Measurements from ENCODE around the gene HIF3A. TPM values are rescaled to one million over a fixed set of nuclear protein-coding genes. Genes with fewer than 3 reads are reported as not detected.

Gene HIF3A
- total and polyA plus RNA-seq, 2 of the 4 experiments (the other 2 are of a cell fraction) = 0.02 TPM; not detected in 1

DNA sequence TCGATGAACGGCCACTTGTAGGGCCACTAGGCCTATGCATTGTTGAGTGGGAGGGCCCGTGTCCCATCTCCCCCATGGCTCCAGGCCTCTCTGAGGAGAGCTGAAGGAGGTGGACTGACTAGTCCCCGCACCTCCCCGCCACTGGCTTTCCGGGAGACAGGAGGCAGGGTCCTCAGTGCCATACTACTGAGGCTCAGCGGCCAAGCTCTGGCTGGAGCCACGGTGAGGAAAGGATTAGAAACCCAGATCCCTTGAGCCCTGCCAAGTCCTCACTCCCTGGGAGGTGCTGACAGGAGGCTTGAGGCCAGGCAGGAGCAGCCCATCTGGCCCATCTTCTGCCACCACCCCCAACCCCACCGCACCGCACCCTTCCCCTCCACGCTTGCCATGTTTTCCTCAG, 87.6 kb downstream of the HIF3A start:
- Histone ChIP-seq H4K91ac (ENCODE audit: insufficient read depth, low read depth, low read length) (no peak overlapping the region), H2AFZ (replicated peaks; ENCODE audit: low read length, poor library complexity) (no peak overlapping the region), H3K4me1 (ENCODE audit: control insufficient read depth, insufficient read depth, low read length) (no peaks in the 10 kb centered on the region), H4K20me1 (ENCODE audit: insufficient read depth, low read length) (no peaks in the 10 kb centered on the region; the same call in 1 of the 2 replicates), H3K9me1 (ENCODE audit: insufficient read depth, low read length) (peaks cover 5% of the 10 kb centered on the region; the same call in 1 of the 2 replicates), H3K9ac (ENCODE audit: low read depth, low read length) (no peak overlapping the region), H3K4me3 (ENCODE audit: insufficient read depth, low read depth, low read length) (no peak overlapping the region), H3K27me3 (ENCODE audit: control insufficient read depth, insufficient read depth, low read length) (no peaks in the 10 kb centered on the region), H4K5ac (ENCODE audit: low read depth, low read length) (no peak overlapping the region), H3K36me3 (ENCODE audit: control insufficient read depth, insufficient read depth, low read length) (peaks cover 38% of the 10 kb centered on the region), H3K56ac (ENCODE audit: extremely low read depth, insufficient read depth, low read length) (no peak overlapping the region), H2BK20ac (ENCODE audit: low read depth, low read length) (no peak overlapping the region), H3K18ac (ENCODE audit: low read depth, low read length) (no peak overlapping the region), H2AK5ac (ENCODE audit: low read depth, low read length) (no peak overlapping the region), H3K9me3 (ENCODE audit: control insufficient read depth, insufficient read depth, low read length) (peaks cover 3% of the 10 kb centered on the region), H4K8ac (ENCODE audit: low read depth in 2 of 2, low read length in 2 of 2) (no peak overlapping the region), H2BK120ac (ENCODE audit: low read depth, low read length) (no peak overlapping the region), H2BK5ac (ENCODE audit: low read depth, low read length, poor library complexity, severe bottlenecking) (no peak overlapping the region), H2AK9ac (replicated peaks; ENCODE audit: low read depth, low read length, poor library complexity) (no peak overlapping the region), H3K14ac (replicated peaks; ENCODE audit: low read depth, low read length) (no peak overlapping the region), H3K23ac (ENCODE audit: low read depth, low read length) (no peak overlapping the region), H3K4ac (ENCODE audit: low read depth, low read length) (no peak overlapping the region), H3K79me1 (ENCODE audit: low read depth in 1 of 2, low read length in 2 of 2) (peaks cover 6 to 38% of the 10 kb centered on the region in 2 experiments), H2BK15ac (ENCODE audit: low read depth, low read length) (no peak overlapping the region), H3K27ac (ENCODE audit: insufficient read depth, low read length) (no peak overlapping the region), H3K4me2 (ENCODE audit: low read depth, low read length) (no peak overlapping the region)
- ChIA-PET POLR2A (ENCODE audit: unreplicated experiment) (no interaction called here), CTCF (no interaction called here)
- TF ChIP-seq MAZ (IDR thresholded peaks at IDR 0.05; ENCODE audit: borderline replicate concordance, low read depth, low read length) (no peak), MAFK (IDR thresholded peaks at IDR 0.05; ENCODE audit: low read depth, low read length) (no peak), CHD1 (IDR thresholded peaks at IDR 0.05; ENCODE audit: low read depth, low read length) (no peak), SMC3 (IDR thresholded peaks at IDR 0.05; ENCODE audit: low read depth, low read length) (no peak), FOS (IDR thresholded peaks at IDR 0.05; ENCODE audit: low read depth, low read length) (no peak), RCOR1 (IDR thresholded peaks at IDR 0.05; ENCODE audit: insufficient replicate concordance, low read length) (no peak), RFX5 (IDR thresholded peaks at IDR 0.05; ENCODE audit: low read depth, low read length) (no peak), CEBPB (IDR thresholded peaks at IDR 0.05; ENCODE audit: low read depth, low read length) (no peak)
- TF ChIP-seq, protein P1, sequence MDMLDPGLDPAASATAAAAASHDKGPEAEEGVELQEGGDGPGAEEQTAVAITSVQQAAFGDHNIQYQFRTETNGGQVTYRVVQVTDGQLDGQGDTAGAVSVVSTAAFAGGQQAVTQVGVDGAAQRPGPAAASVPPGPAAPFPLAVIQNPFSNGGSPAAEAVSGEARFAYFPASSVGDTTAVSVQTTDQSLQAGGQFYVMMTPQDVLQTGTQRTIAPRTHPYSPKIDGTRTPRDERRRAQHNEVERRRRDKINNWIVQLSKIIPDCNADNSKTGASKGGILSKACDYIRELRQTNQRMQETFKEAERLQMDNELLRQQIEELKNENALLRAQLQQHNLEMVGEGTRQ (IDR thresholded peaks at IDR 0.05; ENCODE audit: low read depth, low read length) = no peak
- TF ChIP-seq, protein P2, sequence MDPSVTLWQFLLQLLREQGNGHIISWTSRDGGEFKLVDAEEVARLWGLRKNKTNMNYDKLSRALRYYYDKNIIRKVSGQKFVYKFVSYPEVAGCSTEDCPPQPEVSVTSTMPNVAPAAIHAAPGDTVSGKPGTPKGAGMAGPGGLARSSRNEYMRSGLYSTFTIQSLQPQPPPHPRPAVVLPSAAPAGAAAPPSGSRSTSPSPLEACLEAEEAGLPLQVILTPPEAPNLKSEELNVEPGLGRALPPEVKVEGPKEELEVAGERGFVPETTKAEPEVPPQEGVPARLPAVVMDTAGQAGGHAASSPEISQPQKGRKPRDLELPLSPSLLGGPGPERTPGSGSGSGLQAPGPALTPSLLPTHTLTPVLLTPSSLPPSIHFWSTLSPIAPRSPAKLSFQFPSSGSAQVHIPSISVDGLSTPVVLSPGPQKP (IDR thresholded peaks at IDR 0.05; ENCODE audit: borderline replicate concordance, low read depth, low read length) = no peak
- DNase-seq = no peak
- intact Hi-C loops (cut with micrococcal nuclease) (no loop called here), dilution Hi-C loops (cut with HindIII; ENCODE audit: low sequenced_read_pairs, unreplicated experiment) (no loop called here), in situ Hi-C loops (cut with MboI; ENCODE audit: low sequenced_read_pairs) (loop anchor here (10.0 kb wide), 1 partner anchor 100 kb away; no protein-coding TSS in a partner anchor)
- WGBS, 2 experiments (ENCODE audit: extremely low coverage in 2 of 2, insufficient read length in 1 of 2) = 78% methylated on average over 4 of the region's 11 CpGs; no CpG with 5 or more reads in 1 of the 2 experiments
- no peak for ATAC-seq (ENCODE audit: low read depth)
- no TSS peak for BruUV-seq (replicated peaks)
